Spleen (tissue), 7 donors: ENCODE results near the gene TBX10.

Experiments
- CTCF ChIP-seq, 11 experiments: fragments of 200-600 bp in 7 of 11; fragments of 450-650 bp in 4 of 11; sonication (generic) in 4 of 11; IDR thresholded peaks in 8 of 11; conservative IDR thresholded peaks in 3 of 11; 1 replicate in 7 of 11; 2 replicates in 4 of 11; pipeline versions ENCODE4 v1.4.0 to v1.8.0; 2016 to 2021; ENCODE audit warnings: antibody characterized with exemption in 11 of 11, inconsistent platforms in 4 of 11, mild to moderate bottlenecking in 1 of 11
- POLR2A ChIP-seq, 3 donors: fragments of 450-650 bp; IDR thresholded peaks; one replicate each; pipeline ENCODE4 v1.5.1; 2017; ENCODE audit warnings: antibody characterized with exemption in 3 of 3, mild to moderate bottlenecking in 1 of 3
- POLR2AphosphoS5 ChIP-seq, 3 donors: sonication (generic); formaldehyde crosslinking; IDR thresholded peaks; one replicate each; pipeline ENCODE4 v1.5.1; 2017; ENCODE audit warnings: antibody characterized with exemption in 3 of 3
- donor health status: DM: no; HTN: no; CAD: no; lungs with moderate emphysema.
- donor health status: DM: no; HTN: no; CAD: no.
- donor health status: DM: no; HTN: no; CAD: no.

- TF ChIP-seq POLR2AphosphoS5 (IDR thresholded peaks at IDR 0.05) (no peak), CTCF (IDR thresholded peaks at IDR 0.05 in 8 of 11, conservative IDR thresholded peaks at IDR 0.05 in 3 of 11) (no peak), POLR2A (IDR thresholded peaks at IDR 0.05) (no peak)
Observed at GRCh38 chr11:67632175-67632981, 7.2 kb downstream of the TBX10 start.
